Right ventricle myocardium superior (tissue), 1 donor: ENCODE measurements around the gene SLC16A6. TPM values are rescaled to one million over a fixed set of nuclear protein-coding genes. Genes with fewer than 3 reads are reported as not detected.
"Not testable (repeated sequence)": the region's sequence is repeated elsewhere in the genome, so short reads cannot be mapped to it uniquely, and the experiment has no call there.

ENCODE experiments used
- ATAC-seq: fragments of 200-7000 bp; cut with Tn5 transposase; one replicate; pipeline ENCODE4 v1.9.1; 2020; ENCODE audit warnings: mild to moderate bottlenecking; ENCODE audit not compliant: poor library complexity
- DNase-seq: peaks from one replicate; pipeline ENCODE4 v3.0.0-alpha.2; 2020
- intact Hi-C: fragments of 100-400 bp; cut with DNase I; formaldehyde crosslinking; loops from one replicate; pipeline ENCODE4 v1.11.2; 2022
- total RNA-seq: library from RNA; stranded (reverse); fragmentation: NEBNext Ultra II Directional; extraction: Animal tissue kit (Norgen Biotek cat#: 25700); gene quantifications from one replicate; pipeline ENCODE4 v1.2.1, GENCODE V29; 2021
- donor health status: DM: no; HTN: yes; CAD: no; lungs with severe emphysema.

Gene SLC16A6
- total RNA-seq, 1 donor from 2014 or later = 0.16 TPM

- DNase-seq, intact Hi-C loops, ATAC-seq: not testable (repeated sequence)
These were observed 58.2 kb downstream of the SLC16A6 start for GRCh38 chr17:68232741-68233140.

- ATAC-seq (no peak), DNase-seq (no peak)
- intact Hi-C loops = no loop called here
These were observed 59.4 kb downstream of the SLC16A6 start for GRCh38 chr17:68231541-68231940.

- DNase-seq, ATAC-seq, intact Hi-C loops: not testable (repeated sequence)
These were observed 59.8 kb downstream of the SLC16A6 start for GRCh38 chr17:68231131-68231530.

DNA sequence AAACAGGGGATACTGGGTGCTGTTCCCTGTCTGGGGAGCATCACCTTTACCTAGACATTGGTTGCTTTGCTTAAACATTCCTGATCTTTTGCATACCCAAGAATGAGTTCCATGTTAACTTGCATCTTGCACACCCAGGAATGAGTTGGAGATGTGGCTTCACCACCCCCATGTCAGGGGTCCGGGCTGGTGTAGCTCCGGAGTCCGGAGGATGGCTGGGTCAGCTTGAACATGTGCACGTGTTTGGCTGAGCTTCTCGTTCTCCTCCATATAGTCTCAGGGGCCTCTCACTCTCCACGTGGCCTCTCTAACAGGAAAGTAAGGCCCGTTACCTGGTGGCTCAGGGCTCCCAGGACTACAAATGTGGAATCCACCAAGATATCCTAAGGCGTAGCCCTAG is 61.3 kb downstream of the SLC16A6 start:
- no peak for DNase-seq
- intact Hi-C loops = no loop called here
- ATAC-seq = no peak

DNA sequence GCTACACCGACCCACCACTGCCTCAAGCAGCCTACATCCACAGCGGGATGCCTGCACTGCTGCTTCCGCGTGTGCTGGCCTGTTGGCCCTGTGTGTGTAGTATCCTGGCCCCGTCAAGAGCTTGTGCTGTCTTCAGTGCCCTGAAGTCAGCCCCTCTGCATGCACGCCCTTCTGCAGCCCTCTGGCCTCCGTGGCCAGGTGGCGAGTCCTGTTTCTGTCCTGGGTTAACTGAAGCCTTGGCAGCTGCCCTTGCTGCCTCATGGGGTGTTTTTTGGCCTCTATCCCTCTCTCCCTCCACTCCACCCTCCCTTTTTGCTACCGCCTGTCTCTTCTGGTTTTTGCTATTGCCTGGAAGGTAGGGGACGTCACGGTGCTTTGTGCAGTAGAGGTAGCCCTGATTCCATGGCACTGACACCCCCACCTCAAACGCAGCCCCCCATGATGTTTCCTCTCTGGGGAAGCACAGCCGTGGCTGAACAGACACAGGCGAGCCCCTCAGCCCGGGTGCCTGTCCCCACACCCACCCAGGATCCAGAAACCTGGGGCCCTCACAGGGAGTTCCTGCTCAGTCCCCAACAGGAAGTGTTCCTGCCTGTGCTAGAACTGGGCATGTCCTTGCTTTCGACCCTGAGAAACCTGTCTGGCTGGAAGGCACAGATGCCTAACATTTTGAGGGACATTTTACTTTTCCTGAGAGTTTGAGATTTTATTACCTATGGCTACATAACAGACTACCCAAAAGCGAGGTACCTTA is 61.9 kb downstream of the SLC16A6 start:
- peak; percentile 51 for ATAC-seq

DNA sequence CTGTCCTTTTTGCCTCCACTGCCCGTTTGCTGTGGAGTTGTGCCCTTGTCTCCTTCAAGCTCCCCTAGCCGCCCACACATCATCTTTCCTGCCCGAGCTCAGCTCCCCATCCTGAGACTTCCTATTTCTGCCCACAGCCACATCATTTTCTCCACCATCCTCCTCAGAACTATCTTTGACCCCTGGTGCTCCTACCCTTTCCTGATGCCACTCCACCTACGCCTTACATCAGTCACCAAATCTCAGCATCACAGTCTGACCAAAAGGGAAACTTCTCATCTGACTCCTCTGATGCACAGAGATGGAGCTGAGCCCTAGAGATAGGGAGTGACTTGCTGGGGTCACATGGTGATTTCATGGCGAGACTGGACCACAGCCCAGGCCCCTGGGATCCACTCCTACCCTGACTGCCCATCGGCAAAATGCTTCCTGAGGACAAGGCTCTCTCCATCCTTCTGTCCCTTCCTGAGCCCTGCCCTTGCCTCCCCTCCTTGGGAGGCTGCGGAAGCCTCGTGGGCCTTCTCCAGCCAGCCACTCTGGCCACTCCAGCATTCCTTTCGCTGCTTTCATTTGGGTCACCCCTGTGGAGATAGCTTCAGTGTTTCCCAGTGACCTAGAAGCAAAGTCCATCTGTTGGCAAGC is 62.8 kb downstream of the SLC16A6 start:
- ATAC-seq, intact Hi-C loops, DNase-seq: not testable (repeated sequence)

More for the DNA sequence above, 61.9 kb downstream of the SLC16A6 start:
- no peak for DNase-seq
- intact Hi-C loops = no loop called here

- intact Hi-C loops, ATAC-seq, DNase-seq: not testable (repeated sequence)
These were observed 65.9 kb downstream of the SLC16A6 start for GRCh38 chr17:68225055-68225454.

- DNase-seq (no peak), ATAC-seq (no peak)
- intact Hi-C loops = no loop called here
These were observed 68.3 kb downstream of the SLC16A6 start for GRCh38 chr17:68222606-68223005.

DNA sequence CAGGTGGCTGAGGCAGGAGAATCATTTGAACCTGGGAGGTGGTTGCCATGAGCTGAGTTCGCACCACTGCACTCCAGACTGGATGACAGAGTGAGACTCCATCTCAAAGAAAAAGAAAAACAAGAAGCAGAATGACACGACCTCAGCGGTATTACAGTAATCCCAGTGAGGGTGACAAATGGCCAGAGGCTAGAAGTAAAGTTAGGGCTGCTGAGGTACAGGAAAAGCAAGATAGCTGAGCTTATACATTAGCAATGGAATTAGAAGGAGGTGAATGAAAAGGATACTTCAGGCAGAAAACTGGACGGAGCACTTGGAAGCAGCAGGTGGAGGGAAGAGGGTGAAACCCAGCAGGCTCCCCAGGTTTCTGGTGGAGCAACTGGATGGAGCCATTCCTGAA is 69.1 kb downstream of the SLC16A6 start:
- ATAC-seq (no peak), DNase-seq (no peak)
- intact Hi-C loops = no loop called here

GRCh38 chr17:68220786-68221185 is 70.1 kb downstream of the SLC16A6 start:
- intact Hi-C loops, ATAC-seq, DNase-seq: not testable (repeated sequence)

GRCh38 chr17:68220186-68220585 is 70.7 kb downstream of the SLC16A6 start:
- DNase-seq, intact Hi-C loops, ATAC-seq: not testable (repeated sequence)

GRCh38 chr17:68219429-68219828 is 71.5 kb downstream of the SLC16A6 start:
- ATAC-seq, DNase-seq, intact Hi-C loops: not testable (repeated sequence)

Other genes with a start within 250 kb of the SLC16A6 start
- 89.5 TPM for gene AMZ2, start 43.1 kb downstream of the SLC16A6 start, total RNA-seq
- 3.1 TPM for gene ARSG, start 368 bp upstream of the SLC16A6 start, total RNA-seq
- 63.7 TPM for gene WIPI1, start 166.4 kb upstream of the SLC16A6 start, total RNA-seq
- gene PRKAR1A, start 221.3 kb upstream of the SLC16A6 start, total RNA-seq = 607 TPM